IMR-90 (cell line): ENCODE measurements around the gene KBTBD13.

Experiments used
- MXI1 ChIP-seq: IDR thresholded peaks from 2 replicates; pipeline ENCODE4 v1.6.1; 2012; ENCODE audit warnings: low read depth, mild to moderate bottlenecking, low read length, moderate library complexity, borderline replicate concordance
- POLR2A ChIP-seq: IDR thresholded peaks from 2 replicates; pipeline ENCODE4 v1.6.1; 2012; ENCODE audit warnings: mild to moderate bottlenecking, low read depth, low read length
- RAD21 ChIP-seq: IDR thresholded peaks from 2 replicates; pipeline ENCODE4 v1.6.1; 2012; ENCODE audit warnings: low read length, improper control_type of control experiment
- RCOR1 ChIP-seq: IDR thresholded peaks from 2 replicates; pipeline ENCODE4 v1.6.1; 2012; ENCODE audit warnings: mild to moderate bottlenecking, low read length, improper control_type of control experiment; ENCODE audit not compliant: insufficient replicate concordance
- SMC3 ChIP-seq: fragments of 150-350 bp; IDR thresholded peaks from 2 replicates; pipeline ENCODE4 v1.6.1; 2016; ENCODE audit warnings: low read depth, mild to moderate bottlenecking, antibody characterized with exemption, low read length, moderate library complexity
- TF ChIP-seq, protein P1 (sequence below): conservative IDR thresholded peaks from 2 replicates; pipeline ENCODE4 v1.5.1; 2012; ENCODE audit warnings: mild to moderate bottlenecking, low read depth, low read length, improper control_type of control experiment
- TF ChIP-seq, protein P2 (sequence below): fragments of 150-350 bp; IDR thresholded peaks from 2 replicates; pipeline ENCODE4 v1.6.1; 2017; ENCODE audit warnings: mild to moderate bottlenecking, antibody characterized with exemption, low read length, low read depth
- TF ChIP-seq, protein P3 (sequence below): fragments of 150-350 bp; IDR thresholded peaks from 2 replicates; pipeline ENCODE4 v1.6.1; 2016; ENCODE audit warnings: low read depth, mild to moderate bottlenecking, low read length, moderate library complexity, borderline replicate concordance

DNA sequence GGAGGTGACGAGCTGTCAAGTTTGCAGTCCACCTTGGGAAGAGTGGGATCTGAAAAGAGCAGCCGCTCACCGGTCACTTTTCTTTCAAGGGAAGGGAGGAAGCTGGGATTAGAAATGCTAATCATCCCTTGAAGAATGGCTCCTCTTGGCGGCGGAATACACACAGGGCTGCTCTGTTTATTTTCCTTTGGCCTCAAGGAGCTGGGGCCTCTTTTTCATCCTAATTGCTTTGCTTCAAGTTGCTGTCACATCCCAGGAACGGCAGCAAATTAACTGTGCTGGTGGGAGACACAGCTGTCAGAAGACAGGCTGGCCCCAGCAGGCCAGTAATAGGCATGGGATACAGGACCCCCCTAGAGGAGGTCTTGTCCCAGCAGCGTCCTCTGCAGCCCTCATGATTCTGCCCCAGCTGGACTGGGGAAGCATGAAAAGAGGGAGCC, 6.7 kb downstream of the KBTBD13 start:
- TF ChIP-seq RAD21 (peak; percentile 90), POLR2A (peak; percentile 31; the same call in 1 of the 2 replicates), RCOR1 (no peak), MXI1 (no peak), SMC3 (peak; percentile 93)
- TF ChIP-seq, protein P1, sequence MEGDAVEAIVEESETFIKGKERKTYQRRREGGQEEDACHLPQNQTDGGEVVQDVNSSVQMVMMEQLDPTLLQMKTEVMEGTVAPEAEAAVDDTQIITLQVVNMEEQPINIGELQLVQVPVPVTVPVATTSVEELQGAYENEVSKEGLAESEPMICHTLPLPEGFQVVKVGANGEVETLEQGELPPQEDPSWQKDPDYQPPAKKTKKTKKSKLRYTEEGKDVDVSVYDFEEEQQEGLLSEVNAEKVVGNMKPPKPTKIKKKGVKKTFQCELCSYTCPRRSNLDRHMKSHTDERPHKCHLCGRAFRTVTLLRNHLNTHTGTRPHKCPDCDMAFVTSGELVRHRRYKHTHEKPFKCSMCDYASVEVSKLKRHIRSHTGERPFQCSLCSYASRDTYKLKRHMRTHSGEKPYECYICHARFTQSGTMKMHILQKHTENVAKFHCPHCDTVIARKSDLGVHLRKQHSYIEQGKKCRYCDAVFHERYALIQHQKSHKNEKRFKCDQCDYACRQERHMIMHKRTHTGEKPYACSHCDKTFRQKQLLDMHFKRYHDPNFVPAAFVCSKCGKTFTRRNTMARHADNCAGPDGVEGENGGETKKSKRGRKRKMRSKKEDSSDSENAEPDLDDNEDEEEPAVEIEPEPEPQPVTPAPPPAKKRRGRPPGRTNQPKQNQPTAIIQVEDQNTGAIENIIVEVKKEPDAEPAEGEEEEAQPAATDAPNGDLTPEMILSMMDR, result peak; percentile 87
- TF ChIP-seq, protein P2, sequence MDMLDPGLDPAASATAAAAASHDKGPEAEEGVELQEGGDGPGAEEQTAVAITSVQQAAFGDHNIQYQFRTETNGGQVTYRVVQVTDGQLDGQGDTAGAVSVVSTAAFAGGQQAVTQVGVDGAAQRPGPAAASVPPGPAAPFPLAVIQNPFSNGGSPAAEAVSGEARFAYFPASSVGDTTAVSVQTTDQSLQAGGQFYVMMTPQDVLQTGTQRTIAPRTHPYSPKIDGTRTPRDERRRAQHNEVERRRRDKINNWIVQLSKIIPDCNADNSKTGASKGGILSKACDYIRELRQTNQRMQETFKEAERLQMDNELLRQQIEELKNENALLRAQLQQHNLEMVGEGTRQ, result no peak
- TF ChIP-seq, protein P3, sequence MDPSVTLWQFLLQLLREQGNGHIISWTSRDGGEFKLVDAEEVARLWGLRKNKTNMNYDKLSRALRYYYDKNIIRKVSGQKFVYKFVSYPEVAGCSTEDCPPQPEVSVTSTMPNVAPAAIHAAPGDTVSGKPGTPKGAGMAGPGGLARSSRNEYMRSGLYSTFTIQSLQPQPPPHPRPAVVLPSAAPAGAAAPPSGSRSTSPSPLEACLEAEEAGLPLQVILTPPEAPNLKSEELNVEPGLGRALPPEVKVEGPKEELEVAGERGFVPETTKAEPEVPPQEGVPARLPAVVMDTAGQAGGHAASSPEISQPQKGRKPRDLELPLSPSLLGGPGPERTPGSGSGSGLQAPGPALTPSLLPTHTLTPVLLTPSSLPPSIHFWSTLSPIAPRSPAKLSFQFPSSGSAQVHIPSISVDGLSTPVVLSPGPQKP, result no peak
